ENCODE results near the gene IDH1.

- TF ChIP-seq, protein P1, sequence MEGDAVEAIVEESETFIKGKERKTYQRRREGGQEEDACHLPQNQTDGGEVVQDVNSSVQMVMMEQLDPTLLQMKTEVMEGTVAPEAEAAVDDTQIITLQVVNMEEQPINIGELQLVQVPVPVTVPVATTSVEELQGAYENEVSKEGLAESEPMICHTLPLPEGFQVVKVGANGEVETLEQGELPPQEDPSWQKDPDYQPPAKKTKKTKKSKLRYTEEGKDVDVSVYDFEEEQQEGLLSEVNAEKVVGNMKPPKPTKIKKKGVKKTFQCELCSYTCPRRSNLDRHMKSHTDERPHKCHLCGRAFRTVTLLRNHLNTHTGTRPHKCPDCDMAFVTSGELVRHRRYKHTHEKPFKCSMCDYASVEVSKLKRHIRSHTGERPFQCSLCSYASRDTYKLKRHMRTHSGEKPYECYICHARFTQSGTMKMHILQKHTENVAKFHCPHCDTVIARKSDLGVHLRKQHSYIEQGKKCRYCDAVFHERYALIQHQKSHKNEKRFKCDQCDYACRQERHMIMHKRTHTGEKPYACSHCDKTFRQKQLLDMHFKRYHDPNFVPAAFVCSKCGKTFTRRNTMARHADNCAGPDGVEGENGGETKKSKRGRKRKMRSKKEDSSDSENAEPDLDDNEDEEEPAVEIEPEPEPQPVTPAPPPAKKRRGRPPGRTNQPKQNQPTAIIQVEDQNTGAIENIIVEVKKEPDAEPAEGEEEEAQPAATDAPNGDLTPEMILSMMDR (IDR thresholded peaks at IDR 0.05) = no peak
- TF ChIP-seq POLR2A (IDR thresholded peaks at IDR 0.05; ENCODE audit: low read depth) (no peak), POLR2AphosphoS5 (IDR thresholded peaks at IDR 0.05) (no peak)
These were observed 41.7 kb upstream of the IDH1 start for GRCh38 chr2:208296610-208297009.
